Neuronal stem cell (in vitro differentiated cells): ENCODE results near the gene PLEKHF1.

Source experiments
- DNase-seq: peaks from one replicate; pipeline ENCODE4 v3.0.0-alpha.2; 2013; ENCODE audit warnings: low spot score
- H2AFZ ChIP-seq: one replicate; pipeline ENCODE4 v1.6.1; 2013; ENCODE audit warnings: mild to moderate bottlenecking, low read length, inconsistent platforms
- H2AK5ac ChIP-seq: 2 replicates; pipeline ENCODE4 v1.6.1; 2013; ENCODE audit warnings: low read depth, mild to moderate bottlenecking, inconsistent platforms, low read length, moderate library complexity, mixed read lengths
- H2BK120ac ChIP-seq: 2 replicates; pipeline ENCODE4 v1.6.1; 2013; ENCODE audit warnings: low read depth, mild to moderate bottlenecking, inconsistent platforms, low read length, moderate library complexity, mixed read lengths
- H2BK12ac ChIP-seq: one replicate; pipeline ENCODE4 v1.6.1; 2013; ENCODE audit warnings: low read length, inconsistent platforms
- H2BK15ac ChIP-seq: 2 replicates; pipeline ENCODE4 v1.6.1; 2013; ENCODE audit warnings: mild to moderate bottlenecking, low read length, inconsistent platforms, mixed read lengths
- H2BK5ac ChIP-seq: one replicate; pipeline ENCODE4 v1.6.1; 2013; ENCODE audit warnings: inconsistent platforms, mild to moderate bottlenecking, low read length, moderate library complexity
- H3K14ac ChIP-seq: one replicate; pipeline ENCODE4 v1.6.1; 2013; ENCODE audit warnings: low read length, inconsistent platforms
- H3K18ac ChIP-seq: 2 replicates; pipeline ENCODE4 v1.6.1; 2013; ENCODE audit warnings: low read length, inconsistent platforms
- H3K23ac ChIP-seq: 2 replicates; pipeline ENCODE4 v1.6.1; 2013; ENCODE audit warnings: low read depth, mild to moderate bottlenecking, mixed read lengths, low read length, inconsistent platforms; ENCODE audit not compliant: poor library complexity
- H3K27ac ChIP-seq: replicated peaks from 3 replicates; pipeline ENCODE4 v1.5.1; 2013; ENCODE audit warnings: low read length, inconsistent platforms
- H3K27me3 ChIP-seq, 3 experiments: 2 replicates each; pipeline ENCODE4 v1.6.1; 2013; ENCODE audit warnings: low read length in 3 of 3, mild to moderate bottlenecking in 2 of 3, inconsistent platforms in 1 of 3, low read depth in 1 of 3, mixed read lengths in 1 of 3, moderate library complexity in 1 of 3; ENCODE audit not compliant: control insufficient read depth in 3 of 3, insufficient read depth in 3 of 3
- H3K36me3 ChIP-seq, 2 donors: replicated peaks in 1 of 2; 2 replicates each; pipeline ENCODE4 v1.6.1; 2013; ENCODE audit warnings: low read length in 2 of 2; ENCODE audit not compliant: control insufficient read depth in 2 of 2, insufficient read depth in 2 of 2
- H3K4ac ChIP-seq: 2 replicates; pipeline ENCODE4 v1.6.1; 2013; ENCODE audit warnings: inconsistent platforms, mild to moderate bottlenecking, low read length, moderate library complexity
- H3K4me1 ChIP-seq, 2 donors: 1 replicate in 1 of 2; 2 replicates in 1 of 2; pipeline ENCODE4 v1.6.1; 2013; ENCODE audit warnings: low read length in 2 of 2, low read depth in 1 of 2; ENCODE audit not compliant: control insufficient read depth in 2 of 2, insufficient read depth in 1 of 2
- H3K4me2 ChIP-seq: one replicate; pipeline ENCODE4 v1.6.1; 2013; ENCODE audit warnings: mild to moderate bottlenecking, low read length, inconsistent platforms; ENCODE audit not compliant: insufficient read depth, poor library complexity, severe bottlenecking
- H3K4me3 ChIP-seq, 2 donors: 2 replicates each; pipeline ENCODE4 v1.5.1; 2013; ENCODE audit warnings: low read length in 2 of 2, mild to moderate bottlenecking in 2 of 2, inconsistent platforms in 1 of 2, moderate library complexity in 1 of 2
- H3K79me1 ChIP-seq: one replicate; pipeline ENCODE4 v1.6.1; 2013; ENCODE audit warnings: low read depth, mild to moderate bottlenecking, inconsistent platforms, low read length, moderate library complexity
- H3K9ac ChIP-seq: one replicate; pipeline ENCODE4 v1.6.1; 2013; ENCODE audit warnings: mild to moderate bottlenecking, low read depth, low read length, inconsistent platforms; ENCODE audit not compliant: poor library complexity
- H3K9me3 ChIP-seq, 2 donors: replicated peaks in 1 of 2; 2 replicates each; pipeline versions ENCODE3 to v1.6.1; 2013; ENCODE audit warnings: low read length in 2 of 2, mild to moderate bottlenecking in 2 of 2, inconsistent platforms in 1 of 2, low read depth in 1 of 2, mixed read lengths in 1 of 2, moderate library complexity in 1 of 2; ENCODE audit not compliant: control insufficient read depth in 2 of 2, insufficient read depth in 1 of 2
- H4K8ac ChIP-seq: one replicate; pipeline ENCODE4 v1.6.1; 2013; ENCODE audit warnings: low read depth, mild to moderate bottlenecking, inconsistent platforms, low read length, moderate library complexity
- H4K91ac ChIP-seq: one replicate; pipeline ENCODE4 v1.6.1; 2013; ENCODE audit warnings: low read length, low read depth, mild to moderate bottlenecking, inconsistent platforms; ENCODE audit not compliant: poor library complexity
- WGBS, 2 donors: extraction: QIAGEN DNeasy Blood & Tissue Kit; methylation state at CpG; one replicate each; pipeline ENCODE4 v1.1.7; 2013; ENCODE audit warnings: missing lambda C conversion rate in 2 of 2, mixed read lengths in 1 of 2; ENCODE audit not compliant: insufficient read length in 2 of 2, insufficient replicate concordance in 1 of 2; ENCODE audit errors: extremely low coverage in 2 of 2; 5-methylcytosine and 5-hydroxymethylcytosine counted together

Gene PLEKHF1

GRCh38 chr19:29617366-29618266 is 47.6 kb upstream of the PLEKHF1 start:
- WGBS, 2 donors: no CpG with 5 or more reads among the region's 16 CpGs
- DNase-seq: no peak
- peak overlapping the region; percentile 16 for H2BK5ac ChIP-seq

GRCh38 chr19:29618434-29618833 is 46.8 kb upstream of the PLEKHF1 start:
- Histone ChIP-seq H3K27me3 (peaks cover 0 to 40% (median 3%) of the 10 kb centered on the region in 3 experiments), H3K79me1 (no peaks in the 10 kb centered on the region), H2BK15ac (no peak overlapping the region), H3K23ac (no peak overlapping the region), H3K4me1 (no peaks in the 10 kb centered on the region), H3K36me3 (peaks cover 11 to 32% of the 10 kb centered on the region in 2 donors), H2BK120ac (no peak overlapping the region), H2BK12ac (no peak overlapping the region), H3K18ac (no peak overlapping the region), H3K4me3 (no peak overlapping the region), H3K14ac (no peak overlapping the region), H3K27ac (no peak overlapping the region), H4K8ac (no peak overlapping the region), H2AK5ac (peak overlapping the region; percentile 26), H3K9me3 (no peaks in the 10 kb centered on the region), H2AFZ (no peak overlapping the region), H3K9ac (peak overlapping the region; percentile 16), H3K4ac (no peak overlapping the region), H2BK5ac (peak overlapping the region; percentile 71), H3K4me2 (no peak overlapping the region), H4K91ac (no peak overlapping the region)
- WGBS, 2 donors: no CpG with 5 or more reads among the region's 7 CpGs
- DNase-seq: no peak

More at GRCh38 chr19:29617366-29618266, 47.6 kb upstream of the PLEKHF1 start:
- Histone ChIP-seq H3K79me1 (no peaks in the 10 kb centered on the region), H3K4me1 (no peaks in the 10 kb centered on the region), H3K14ac (no peak overlapping the region), H2BK15ac (no peak overlapping the region), H3K9ac (no peak overlapping the region), H4K8ac (no peak overlapping the region), H3K9me3 (peaks cover 0 to 1% of the 10 kb centered on the region in 2 donors), H3K4ac (no peak overlapping the region), H2BK120ac (no peak overlapping the region), H2AFZ (no peak overlapping the region), H4K91ac (no peak overlapping the region), H3K18ac (no peak overlapping the region), H3K27ac (no peak overlapping the region), H2AK5ac (peak overlapping the region; percentile 26), H2BK12ac (peak overlapping the region; percentile 52), H3K4me2 (no peak overlapping the region), H3K23ac (no peak overlapping the region), H3K36me3 (peaks cover 18 to 41% of the 10 kb centered on the region in 2 donors), H3K27me3 (peaks cover 0 to 34% (median 3%) of the 10 kb centered on the region in 3 experiments), H3K4me3 (no peak overlapping the region)

- Histone ChIP-seq H3K9ac (no peak overlapping the region), H3K4ac (no peak overlapping the region), H3K79me1 (no peaks in the 10 kb centered on the region), H2AFZ (no peak overlapping the region), H3K18ac (no peak overlapping the region), H3K14ac (no peak overlapping the region), H4K91ac (no peak overlapping the region), H3K4me3 (no peak overlapping the region), H3K36me3 (peaks cover 10 to 28% of the 10 kb centered on the region in 2 donors), H2BK12ac (no peak overlapping the region), H3K23ac (no peak overlapping the region), H3K27me3 (peaks cover 0 to 44% (median 3%) of the 10 kb centered on the region in 3 experiments), H2BK5ac (no peak overlapping the region), H2BK120ac (no peak overlapping the region), H3K9me3 (no peaks in the 10 kb centered on the region), H3K27ac (no peak overlapping the region), H3K4me2 (no peak overlapping the region), H3K4me1 (no peaks in the 10 kb centered on the region), H4K8ac (no peak overlapping the region), H2AK5ac (no peak overlapping the region), H2BK15ac (no peak overlapping the region)
- WGBS, 2 donors: no CpG with 5 or more reads among the region's 7 CpGs
- DNase-seq: no peak
Observed at GRCh38 chr19:29618871-29619270, 46.4 kb upstream of the PLEKHF1 start.

- Histone ChIP-seq H3K9me3 (no peaks in the 10 kb centered on the region), H3K27ac (no peak overlapping the region), H3K4me1 (peaks cover 6 to 10% of the 10 kb centered on the region in 2 donors), H3K9ac (peak overlapping the region; percentile 34), H2BK5ac (no peak overlapping the region), H3K27me3 (peaks cover 0 to 52% (median 3%) of the 10 kb centered on the region in 3 experiments), H3K79me1 (no peaks in the 10 kb centered on the region), H3K4ac (no peak overlapping the region), H3K23ac (peak overlapping the region; percentile 10), H2AK5ac (peak overlapping the region; percentile 67), H4K8ac (no peak overlapping the region), H3K4me2 (no peak overlapping the region), H3K36me3 (peaks cover 3 to 10% of the 10 kb centered on the region in 2 donors), H2BK120ac (no peak overlapping the region), H4K91ac (no peak overlapping the region), H2BK15ac (no peak overlapping the region), H3K4me3 (no peak overlapping the region), H2AFZ (peak overlapping the region; percentile 40), H3K14ac (no peak overlapping the region), H3K18ac (no peak overlapping the region), H2BK12ac (no peak overlapping the region)
- DNase-seq: no peak
- WGBS, 2 donors: no CpG with 5 or more reads among the region's 15 CpGs
Observed at GRCh38 chr19:29620931-29621351, 44.3 kb upstream of the PLEKHF1 start.
